HG03103 (cell line): ENCODE data around the gene MPV17L2.

Experiments used
- ATAC-seq: cut with Tn5 transposase; IDR thresholded peaks from one replicate; pipeline ENCODE4 v1.9.1; 2021; ENCODE audit warnings: low read depth; ENCODE audit not compliant: unreplicated experiment

MPV17L2 gene

GRCh38 chr19:18160493-18160970 is 32.5 kb upstream of the MPV17L2 start:
- no peak for ATAC-seq

- ATAC-seq, result peak; percentile 44
Observed at GRCh38 chr19:18160971-18161635, 31.9 kb upstream of the MPV17L2 start.

- ATAC-seq, result no peak
Observed at GRCh38 chr19:18161636-18162002, 31.4 kb upstream of the MPV17L2 start.

- ATAC-seq, result no peak
Observed at GRCh38 chr19:18164072-18164471, 28.9 kb upstream of the MPV17L2 start.

- ATAC-seq, result no peak
Observed at GRCh38 chr19:18165794-18166544, 27.0 kb upstream of the MPV17L2 start.

- ATAC-seq, result no peak
Observed at GRCh38 chr19:18167011-18167410, 26.0 kb upstream of the MPV17L2 start.

GRCh38 chr19:18167975-18168645 is 24.9 kb upstream of the MPV17L2 start:
- ATAC-seq, result no peak

- ATAC-seq, result no peak
Observed at GRCh38 chr19:18168673-18169381, 24.2 kb upstream of the MPV17L2 start.

- ATAC-seq, result no peak
Observed at GRCh38 chr19:18170714-18171255, 22.2 kb upstream of the MPV17L2 start.

- ATAC-seq, result no peak
Observed at GRCh38 chr19:18171605-18172327, 21.3 kb upstream of the MPV17L2 start.

GRCh38 chr19:18172331-18173053 is 20.5 kb upstream of the MPV17L2 start:
- no peak for ATAC-seq

GRCh38 chr19:18173054-18173571 is 19.9 kb upstream of the MPV17L2 start:
- ATAC-seq, result no peak

- no peak for ATAC-seq
Observed at GRCh38 chr19:18173572-18174288, 19.3 kb upstream of the MPV17L2 start, which contains the start of gene IFI30. Gene IFI30, plus strand, starts transcription at chr19:18173813. Its CDS starts 29 bp downstream, at chr19:18173842.

- no peak for ATAC-seq
Observed at GRCh38 chr19:18174983-18175382, 18.0 kb upstream of the MPV17L2 start.

GRCh38 chr19:18176367-18177310 is 16.4 kb upstream of the MPV17L2 start:
- no peak for ATAC-seq

GRCh38 chr19:18179957-18180356 is 13.1 kb upstream of the MPV17L2 start:
- ATAC-seq, result no peak

GRCh38 chr19:18183529-18183928 is 9.5 kb upstream of the MPV17L2 start:
- ATAC-seq, result no peak
